Mesenchymal stem cell (in vitro differentiated cells and primary cell): Measurements from ENCODE around the gene POLR2E.
A peak's percentile ranks its signal among the peaks of the same experiment; 100 is the strongest.

Experiments used
- DNase-seq: peaks from one replicate; pipeline ENCODE4 v3.0.0-alpha.2; 2013
- H2AFZ ChIP-seq: one replicate; pipeline ENCODE4 v1.6.1; 2013; ENCODE audit warnings: low read depth, mild to moderate bottlenecking, control low read depth, inconsistent platforms, low read length, moderate library complexity
- H2AK5ac ChIP-seq: 2 replicates; pipeline ENCODE4 v1.6.1; 2013; ENCODE audit warnings: low read length, moderate library complexity, mild to moderate bottlenecking, inconsistent platforms; ENCODE audit not compliant: severe bottlenecking
- H2BK120ac ChIP-seq: one replicate; pipeline ENCODE4 v1.6.1; 2013; ENCODE audit warnings: low read depth, mild to moderate bottlenecking, inconsistent platforms, low read length, moderate library complexity
- H2BK12ac ChIP-seq, 2 experiments: one replicate each; pipeline ENCODE4 v1.6.1; 2013; ENCODE audit warnings: inconsistent platforms in 2 of 2, low read length in 2 of 2, mild to moderate bottlenecking in 2 of 2, moderate library complexity in 2 of 2, control low read depth in 1 of 2
- H2BK15ac ChIP-seq: one replicate; pipeline ENCODE4 v1.6.1; 2013; ENCODE audit warnings: mild to moderate bottlenecking, low read depth, inconsistent platforms; ENCODE audit not compliant: poor library complexity, severe bottlenecking
- H2BK5ac ChIP-seq: 2 replicates; pipeline ENCODE4 v1.6.1; 2013; ENCODE audit warnings: low read depth, mild to moderate bottlenecking, low read length, control low read depth, inconsistent platforms; ENCODE audit not compliant: poor library complexity, severe bottlenecking
- H3K14ac ChIP-seq, 2 experiments: one replicate each; pipeline ENCODE4 v1.6.1; 2013; ENCODE audit warnings: inconsistent platforms in 2 of 2, low read length in 2 of 2, control low read depth in 1 of 2, mild to moderate bottlenecking in 1 of 2, moderate library complexity in 1 of 2
- H3K18ac ChIP-seq, 2 experiments: one replicate each; pipeline ENCODE4 v1.6.1; 2013; ENCODE audit warnings: inconsistent platforms in 2 of 2, low read length in 2 of 2, control low read depth in 1 of 2, low read depth in 1 of 2, mild to moderate bottlenecking in 1 of 2
- H3K23ac ChIP-seq, 2 experiments: one replicate each; pipeline ENCODE4 v1.6.1; 2013; ENCODE audit warnings: inconsistent platforms in 2 of 2, low read length in 2 of 2, mild to moderate bottlenecking in 2 of 2, moderate library complexity in 2 of 2, control low read depth in 1 of 2
- H3K27ac ChIP-seq: 2 replicates; pipeline ENCODE4 v1.5.1; 2013; ENCODE audit warnings: mild to moderate bottlenecking, moderate library complexity, low read length, control low read depth, inconsistent platforms; ENCODE audit not compliant: poor library complexity, severe bottlenecking
- H3K27me3 ChIP-seq, 2 experiments: 2 replicates each; pipeline versions ENCODE4 v1.6.1 to v1.7.0; 2013; ENCODE audit warnings: low read length in 2 of 2, mild to moderate bottlenecking in 2 of 2, moderate library complexity in 2 of 2, control low read depth in 1 of 2, inconsistent platforms in 1 of 2; ENCODE audit not compliant: control insufficient read depth in 1 of 2, insufficient read depth in 1 of 2
- H3K36me3 ChIP-seq, 2 experiments: 2 replicates each; pipeline versions ENCODE4 v1.6.1 to v1.7.0; 2013; ENCODE audit warnings: low read length in 2 of 2, control low read depth in 1 of 2, inconsistent platforms in 1 of 2, low read depth in 1 of 2, mild to moderate bottlenecking in 1 of 2; ENCODE audit not compliant: insufficient read depth in 2 of 2, control insufficient read depth in 1 of 2
- H3K4ac ChIP-seq, 2 experiments: one replicate each; pipeline ENCODE4 v1.6.1; 2013; ENCODE audit warnings: inconsistent platforms in 2 of 2, low read length in 2 of 2, mild to moderate bottlenecking in 2 of 2, moderate library complexity in 2 of 2, control low read depth in 1 of 2, low read depth in 1 of 2
- H3K4me1 ChIP-seq: 2 replicates; pipeline ENCODE4 v1.6.1; 2013; ENCODE audit warnings: low read depth, low read length, control low read depth; ENCODE audit not compliant: control insufficient read depth, insufficient read depth
- H3K4me2 ChIP-seq: 2 replicates; pipeline ENCODE4 v1.6.1; 2013; ENCODE audit warnings: low read length, mild to moderate bottlenecking, inconsistent platforms; ENCODE audit not compliant: poor library complexity, severe bottlenecking
- H3K4me3 ChIP-seq, 2 experiments: 2 replicates each; pipeline versions ENCODE4 v1.5.1 to v1.7.0; 2013; ENCODE audit warnings: low read length in 2 of 2, mild to moderate bottlenecking in 2 of 2, control low read depth in 1 of 2, low read depth in 1 of 2; ENCODE audit not compliant: insufficient read depth in 1 of 2
- H3K79me1 ChIP-seq: replicated peaks from 2 replicates; pipeline ENCODE4 v1.6.1; 2013; ENCODE audit warnings: mild to moderate bottlenecking, control low read depth, low read length, inconsistent platforms; ENCODE audit not compliant: poor library complexity, severe bottlenecking
- H3K9ac ChIP-seq: 2 replicates; pipeline ENCODE4 v1.7.0; 2013; ENCODE audit warnings: mild to moderate bottlenecking, low read length, moderate library complexity
- H3K9me3 ChIP-seq: 2 replicates; pipeline ENCODE4 v1.7.0; 2013; ENCODE audit warnings: mild to moderate bottlenecking, low read length; ENCODE audit not compliant: control insufficient read depth
- H4K8ac ChIP-seq: one replicate; pipeline ENCODE4 v1.6.1; 2013; ENCODE audit warnings: inconsistent platforms, mild to moderate bottlenecking, low read length, moderate library complexity
- H4K91ac ChIP-seq: one replicate; pipeline ENCODE4 v1.6.1; 2013; ENCODE audit warnings: mild to moderate bottlenecking, low read length, inconsistent platforms
- WGBS: methylation state at CpG from one replicate; pipeline ENCODE4 v1.1.7; 2013; ENCODE audit warnings: mixed read lengths; 5-methylcytosine and 5-hydroxymethylcytosine counted together

The POLR2E gene

DNA sequence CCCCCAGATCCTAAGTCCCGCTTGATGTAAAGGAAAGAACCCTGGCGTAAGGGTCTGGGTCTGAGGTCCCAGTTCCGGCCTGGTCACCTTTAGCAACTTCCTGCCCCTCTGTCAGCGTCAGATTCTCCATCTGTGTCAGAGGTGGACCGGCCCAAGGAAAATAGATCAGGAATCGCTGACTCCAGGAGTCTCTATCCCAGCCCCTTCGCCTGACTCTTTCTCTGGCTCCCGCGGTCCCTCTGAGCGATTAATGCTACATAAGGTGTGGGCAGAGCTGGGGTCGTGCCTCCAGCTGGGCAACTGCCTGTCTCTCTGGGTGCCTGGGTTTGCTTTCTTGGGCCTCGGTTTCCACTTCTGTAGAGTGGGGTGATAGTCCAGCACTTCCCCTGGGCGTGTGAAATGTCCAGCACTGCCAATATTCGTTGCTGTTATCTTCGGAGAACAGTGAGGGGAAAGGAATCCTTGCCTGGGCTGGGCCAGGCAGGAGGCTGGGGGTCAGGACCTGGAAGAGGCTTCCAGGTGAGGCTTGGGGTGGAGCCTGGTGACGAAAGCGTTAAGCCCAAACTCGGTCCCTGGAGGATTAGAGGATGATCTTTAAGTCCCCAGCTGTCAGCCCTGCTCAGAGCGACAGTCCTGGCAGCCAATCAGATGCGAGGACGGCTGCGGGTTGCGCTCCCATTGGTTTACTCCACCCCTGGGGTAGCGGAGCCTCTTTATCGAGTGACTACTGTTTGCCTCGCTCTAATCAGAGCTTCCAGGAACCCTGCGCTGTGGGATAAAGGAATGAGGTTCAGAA, 54.5 kb downstream of the POLR2E start:
- Histone ChIP-seq H3K4ac (no peak overlapping the region), H3K14ac (peak overlapping the region in 1 of 2 experiments; percentile 56), H3K79me1 (peaks cover 6% of the 10 kb centered on the region), H3K4me1 (peaks cover 40% of the 10 kb centered on the region), H3K23ac (peak overlapping the region in 1 of 2 experiments; percentile 49), H2BK5ac (no peak overlapping the region), H2AFZ (peak overlapping the region; percentile 80), H3K9me3 (no peaks in the 10 kb centered on the region), H4K91ac (no peak overlapping the region), H2BK12ac (peak overlapping the region; percentile 18 to 42), H3K4me2 (peak overlapping the region; percentile 88), H3K27me3 (no peaks in the 10 kb centered on the region), H3K4me3 (peak overlapping the region; percentile 55 to 86), H2BK120ac (no peak overlapping the region), H2BK15ac (no peak overlapping the region), H3K36me3 (peaks cover 24 to 67% of the 10 kb centered on the region in 2 experiments), H2AK5ac (no peak overlapping the region), H3K27ac (peak overlapping the region; percentile 68), H3K9ac (peak overlapping the region; percentile 80), H3K18ac (peak overlapping the region in 1 of 2 experiments; percentile 34), H4K8ac (peak overlapping the region; percentile 66)
- peak; percentile 95 for DNase-seq
- 7% methylated on average over 27 of the region's 27 CpGs for WGBS

DNA sequence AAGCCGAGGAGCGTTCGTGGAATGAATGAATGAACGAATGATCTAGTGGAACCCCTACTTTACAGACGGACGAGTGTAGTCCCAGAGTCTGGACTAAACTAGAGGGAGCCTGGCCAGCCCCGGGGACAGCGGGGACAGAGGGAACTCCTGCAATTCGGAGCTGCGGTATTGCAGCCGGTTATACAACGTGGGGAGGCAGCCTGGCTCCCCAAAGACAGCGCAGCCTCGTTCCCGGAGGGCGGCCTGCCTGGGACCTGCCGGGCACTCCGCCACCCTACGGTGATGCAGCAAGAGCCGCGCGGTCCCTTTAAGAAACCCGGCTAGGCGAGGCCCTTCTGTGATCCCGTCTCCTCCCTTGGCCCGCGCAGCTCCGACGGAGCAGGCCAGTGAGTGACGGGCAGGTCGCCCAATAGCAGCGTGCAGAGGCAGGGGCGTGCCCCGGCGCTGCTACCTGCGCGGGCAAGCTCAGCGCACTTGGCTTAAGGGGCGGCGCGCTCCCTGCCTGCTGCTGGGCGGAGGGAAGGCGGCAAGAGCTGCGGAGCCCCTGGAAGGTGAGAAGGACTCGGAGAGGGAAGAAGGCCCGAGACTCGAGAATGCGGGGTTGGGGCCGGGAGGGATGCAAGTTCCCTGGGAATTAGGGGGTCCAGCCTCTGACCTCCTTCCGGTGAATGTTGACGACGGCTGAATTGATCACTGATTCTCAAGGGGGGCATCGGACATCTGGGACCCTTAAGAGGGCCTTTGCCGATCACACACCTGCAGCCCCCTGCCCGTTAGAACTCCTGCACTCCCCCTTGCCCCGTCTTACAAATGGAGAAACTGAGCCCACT, 55.3 kb downstream of the POLR2E start, which contains the start of gene ABCA7:
Gene ABCA7 (plus strand): TSS at position 462 of the 830 bp plus-strand sequence. CDS start 1,255 bp downstream, outside the sequence.
- peaks cover 44% of the 10 kb centered on the region for H3K4me1 ChIP-seq
- peak within 1 kb of the TSS in 1 of 2 experiments; percentile 34 for H3K18ac ChIP-seq
- peak; percentile 96 for DNase-seq
- H3K4me2 ChIP-seq, result peak within 1 kb of the TSS; percentile 88
- H3K27ac ChIP-seq, result peak within 1 kb of the TSS; percentile 68
- H3K27me3 ChIP-seq, result no peaks in the 10 kb centered on the region
- H2BK15ac ChIP-seq, result peak within 1 kb of the TSS; percentile 74
- no peak within 1 kb of the TSS for H2AFZ ChIP-seq
- H3K4me3 ChIP-seq, result peak within 1 kb of the TSS; percentile 55 to 86
- peaks cover 6% of the 10 kb centered on the region for H3K79me1 ChIP-seq
- H3K36me3 ChIP-seq, result peaks cover 26 to 70% of the 10 kb centered on the region in 2 experiments
- H2BK12ac ChIP-seq, result peak within 1 kb of the TSS in 1 of 2 experiments; percentile 49
- no peak within 1 kb of the TSS for H4K91ac ChIP-seq
- H2AK5ac ChIP-seq, result peak within 1 kb of the TSS; percentile 31
- no peak within 1 kb of the TSS for H2BK5ac ChIP-seq
- 5% methylated on average over 51 of the region's 56 CpGs for WGBS
- H3K23ac ChIP-seq, result peak within 1 kb of the TSS in 1 of 2 experiments; percentile 49
- no peak within 1 kb of the TSS for H2BK120ac ChIP-seq
- peak within 1 kb of the TSS in 1 of 2 experiments; percentile 62 for H3K4ac ChIP-seq
- peak within 1 kb of the TSS; percentile 80 for H3K9ac ChIP-seq
- peak within 1 kb of the TSS; percentile 66 for H4K8ac ChIP-seq
- no peaks in the 10 kb centered on the region for H3K9me3 ChIP-seq
- H3K14ac ChIP-seq, result no peak within 1 kb of the TSS

DNA sequence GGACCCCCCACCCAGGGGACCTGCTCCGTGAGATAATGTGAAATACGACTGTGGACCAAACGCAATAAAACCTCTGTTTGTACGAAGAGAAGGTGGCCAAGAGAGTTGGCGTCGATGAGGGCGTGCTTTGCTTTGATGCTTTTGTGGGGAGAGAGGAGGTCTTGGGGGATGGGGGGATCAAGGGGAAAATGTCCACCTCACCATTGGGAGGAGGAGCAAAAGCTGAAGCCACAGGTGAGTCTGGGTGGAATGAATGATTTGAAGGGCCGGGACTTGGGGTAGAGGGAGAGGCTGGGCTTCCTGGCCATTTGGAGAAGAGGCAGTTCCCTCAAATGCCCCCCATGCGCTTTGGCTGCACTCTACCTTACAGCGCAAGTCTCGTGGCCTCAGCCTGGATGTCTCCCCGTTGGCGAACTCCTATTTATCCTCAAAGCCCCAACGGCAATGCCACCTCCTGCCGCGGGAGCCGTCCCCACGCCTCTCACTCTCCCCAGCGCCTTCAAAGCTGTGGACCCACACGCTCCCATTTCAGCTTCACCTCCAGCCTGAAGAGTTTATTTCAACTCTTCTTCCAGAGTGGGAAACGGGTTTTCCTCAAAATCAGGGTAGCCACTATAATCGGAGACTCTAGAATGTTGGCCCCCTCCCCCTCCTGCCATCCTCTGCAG, 56.1 kb downstream of the POLR2E start:
- Histone ChIP-seq H2BK12ac (no peak overlapping the region), H2BK5ac (no peak overlapping the region), H4K8ac (no peak overlapping the region), H3K4ac (peak overlapping the region in 1 of 2 experiments; percentile 62), H2BK120ac (no peak overlapping the region), H3K27ac (peak overlapping the region; percentile 66), H4K91ac (no peak overlapping the region), H2AFZ (no peak overlapping the region), H3K23ac (no peak overlapping the region), H3K14ac (no peak overlapping the region), H3K36me3 (peaks cover 26 to 64% of the 10 kb centered on the region in 2 experiments), H3K4me2 (peak overlapping the region; percentile 80), H3K18ac (no peak overlapping the region), H3K27me3 (no peaks in the 10 kb centered on the region), H3K4me1 (peaks cover 44% of the 10 kb centered on the region), H2BK15ac (no peak overlapping the region), H3K9me3 (no peaks in the 10 kb centered on the region), H2AK5ac (peak overlapping the region; percentile 31), H3K9ac (peak overlapping the region; percentile 80), H3K79me1 (peaks cover 6% of the 10 kb centered on the region), H3K4me3 (peak overlapping the region in 1 of 2 experiments; percentile 86)
- WGBS, result 70% methylated on average over 22 of the region's 22 CpGs
- DNase-seq, result peak; percentile 44
